G401.6 (cell line): ENCODE data around the gene SCRN1.
"Not testable (repeated sequence)": the region's sequence is repeated elsewhere in the genome, so short reads cannot be mapped to it uniquely, and the experiment has no call there.

Experiments used
- FAIRE-seq: peaks from 2 replicates; lab custom pipeline; 2012; peaks lifted over from hg19 to GRCh38; lab: Jason Lieb, UNC

The SCRN1 gene

DNA sequence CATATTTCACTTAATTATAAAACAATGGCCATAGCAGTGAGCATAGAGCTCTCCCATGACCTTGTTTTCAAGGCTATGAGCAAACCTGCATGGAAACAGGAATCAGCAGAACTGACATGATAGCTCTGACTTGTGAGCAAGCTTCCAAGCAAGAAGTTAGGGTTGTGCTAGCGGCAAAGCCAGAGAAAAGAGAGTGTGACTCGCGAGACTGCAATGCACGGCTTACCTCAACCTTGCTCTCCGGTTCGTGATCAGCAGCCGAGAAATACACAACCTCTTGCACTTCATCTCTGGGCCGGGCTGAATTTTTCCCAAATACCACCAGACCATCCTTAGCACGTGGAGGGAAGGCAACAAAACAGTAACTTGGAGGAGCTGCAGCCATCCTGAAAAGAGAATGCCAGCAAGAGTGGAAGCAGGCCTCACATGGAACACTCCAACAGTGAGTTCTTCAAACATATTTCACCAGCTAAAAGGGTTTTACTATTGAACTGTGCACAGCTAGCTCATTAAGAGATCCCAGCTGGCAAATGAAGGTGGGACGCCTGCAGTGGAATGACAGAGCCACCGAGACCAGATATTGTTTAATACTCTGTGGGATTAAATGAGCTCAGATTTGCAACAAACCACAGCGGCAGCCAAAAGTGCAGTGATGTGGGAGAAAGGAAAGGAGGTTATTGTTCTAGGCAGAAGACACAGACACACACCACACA is 20.8 kb downstream of the SCRN1 start:
- FAIRE-seq: no peak

DNA sequence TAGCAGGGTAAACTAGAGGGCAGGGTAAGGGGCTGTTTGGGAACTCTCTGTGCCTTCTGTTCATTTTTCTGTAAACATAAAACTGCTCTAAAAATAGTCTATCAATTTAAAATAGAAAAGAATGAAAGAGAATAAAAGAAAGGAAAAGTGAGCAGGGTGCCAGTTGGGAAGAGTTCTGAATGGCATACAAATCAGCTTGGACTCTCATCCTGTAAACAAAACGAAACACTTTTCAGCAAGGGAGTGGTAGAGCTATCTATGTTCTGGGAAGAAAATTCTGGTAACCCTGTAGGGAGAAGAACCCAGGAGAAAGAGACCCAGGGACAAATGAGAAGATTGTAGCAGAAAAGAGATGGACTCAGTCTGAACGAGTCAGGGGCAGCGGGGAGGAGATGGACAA is 24.6 kb downstream of the SCRN1 start:
- no peak for FAIRE-seq

GRCh38 chr7:29962035-29962434 is 27.6 kb downstream of the SCRN1 start:
- peak; percentile 97 for FAIRE-seq

DNA sequence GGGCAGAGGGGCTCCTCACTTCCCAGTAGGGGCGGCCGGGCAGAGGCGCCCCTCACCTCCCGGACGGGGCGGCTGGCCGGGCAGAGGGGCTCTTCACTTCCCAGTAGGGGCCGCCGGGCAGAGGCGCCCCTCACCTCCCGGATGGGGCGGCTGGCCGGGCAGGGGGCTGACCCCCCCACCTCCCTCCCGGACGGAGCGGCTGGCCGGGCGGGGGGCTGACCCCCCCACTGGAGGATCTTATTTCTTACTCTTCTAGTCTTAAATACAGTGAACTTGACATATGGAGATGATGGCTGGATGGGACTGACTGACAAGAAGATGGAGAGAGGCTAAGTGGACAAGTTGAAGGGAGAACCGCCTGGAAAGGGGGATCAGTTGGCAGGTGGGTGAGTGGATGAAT is 28.0 kb downstream of the SCRN1 start:
- FAIRE-seq: not testable (repeated sequence)

DNA sequence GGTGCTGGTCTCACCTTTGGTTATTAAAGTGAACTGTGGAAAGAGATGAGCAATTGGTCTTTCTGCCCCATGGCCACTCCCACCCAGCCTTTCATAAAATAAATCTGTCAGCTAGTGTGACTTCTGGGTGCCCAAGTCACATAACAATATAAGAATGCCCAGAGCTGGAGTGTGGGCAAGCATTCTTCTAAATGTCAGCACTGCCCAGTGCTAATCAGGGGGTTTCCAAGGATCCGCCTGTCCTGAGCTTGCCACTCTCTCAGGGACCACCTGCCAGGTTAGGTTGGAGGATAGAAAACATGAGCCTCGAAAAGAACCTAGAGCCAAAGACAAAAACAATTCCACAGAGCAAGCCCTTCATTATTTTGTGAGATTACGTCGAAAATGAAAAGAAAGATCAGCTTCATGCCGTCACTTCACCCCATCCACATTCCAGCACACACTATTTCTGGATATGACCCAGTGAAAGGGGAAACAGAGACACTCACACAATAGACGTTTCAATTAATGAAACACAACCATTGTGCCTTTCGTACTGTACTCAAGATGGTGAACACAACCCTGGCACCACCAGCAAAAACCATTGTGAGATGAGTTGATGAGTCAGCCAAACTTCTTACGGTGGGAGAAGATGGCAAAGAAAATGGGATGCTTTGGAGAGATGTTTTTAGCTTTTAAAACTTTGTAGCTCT is 30.8 kb downstream of the SCRN1 start:
- no peak for FAIRE-seq

GRCh38 chr7:29957521-29958310 is 31.9 kb downstream of the SCRN1 start:
- no peak for FAIRE-seq

- FAIRE-seq: no peak
Measured at GRCh38 chr7:29956487-29956836, 33.1 kb downstream of the SCRN1 start.

DNA sequence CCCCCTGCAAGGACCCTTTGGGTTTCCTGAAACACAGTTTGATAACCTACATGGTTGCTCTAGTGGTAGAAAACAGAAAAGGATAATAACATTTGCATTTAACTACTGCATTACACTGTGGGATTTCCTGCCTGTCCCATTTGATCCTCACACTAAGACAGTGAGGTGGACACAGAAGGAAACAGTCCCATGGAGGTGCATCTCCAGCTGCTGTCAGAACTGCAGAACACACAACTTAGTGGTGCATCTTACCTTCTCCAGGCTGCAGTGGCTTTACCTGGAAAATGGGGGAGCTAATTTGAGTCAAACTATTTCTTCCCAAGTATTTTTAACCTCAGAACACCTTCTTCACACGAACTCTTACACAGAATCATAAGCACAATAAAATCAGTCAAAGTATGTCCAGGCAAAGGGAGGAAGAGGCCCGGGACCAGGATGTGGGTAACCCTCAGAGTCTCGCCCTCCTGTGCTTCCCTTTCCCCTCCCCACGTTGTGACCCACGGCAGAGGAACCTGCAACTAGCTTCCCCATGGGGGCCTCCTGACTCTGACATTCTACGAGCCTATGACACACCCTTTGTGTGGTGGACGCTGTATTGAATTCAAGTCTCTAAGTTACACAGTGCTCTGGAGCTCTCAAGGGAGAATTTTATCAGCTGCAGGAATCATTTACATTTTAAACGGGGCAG is 33.7 kb downstream of the SCRN1 start:
- no peak for FAIRE-seq

DNA sequence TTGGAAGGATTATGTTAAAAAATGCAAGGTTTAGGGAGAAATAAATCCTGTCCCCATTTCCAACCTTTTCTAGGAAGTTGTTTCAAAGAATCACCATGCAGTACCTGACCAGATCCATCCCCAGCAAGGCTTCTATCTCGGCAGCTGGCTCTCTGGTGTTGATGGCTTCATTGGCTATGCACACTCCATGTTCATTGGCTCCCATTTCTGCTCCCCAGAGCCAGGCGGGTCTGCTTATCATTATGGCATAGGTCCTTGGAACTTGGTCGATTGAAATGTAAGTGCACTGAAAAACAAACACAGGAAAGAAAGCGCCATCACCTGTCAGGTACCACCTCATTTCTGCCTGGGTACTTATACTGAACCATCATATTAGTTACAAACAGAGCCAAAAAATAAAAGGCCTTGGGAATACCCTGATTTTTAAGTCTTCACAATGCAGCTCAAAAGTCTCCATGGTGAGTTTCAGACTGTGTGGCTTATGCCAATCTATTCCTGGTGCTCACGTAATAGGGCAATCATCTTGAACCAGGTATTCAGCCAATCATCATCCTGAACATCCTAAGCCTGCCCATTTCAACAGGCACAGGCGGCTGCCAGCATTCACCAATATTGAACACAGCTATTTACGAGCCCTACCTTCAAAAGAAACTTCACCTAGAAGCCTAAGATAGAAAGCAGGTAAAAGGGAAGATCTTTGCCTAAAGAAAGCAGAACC is 34.4 kb downstream of the SCRN1 start:
- FAIRE-seq: no peak

GRCh38 chr7:29953726-29954347 is 35.8 kb downstream of the SCRN1 start:
- FAIRE-seq: no peak

DNA sequence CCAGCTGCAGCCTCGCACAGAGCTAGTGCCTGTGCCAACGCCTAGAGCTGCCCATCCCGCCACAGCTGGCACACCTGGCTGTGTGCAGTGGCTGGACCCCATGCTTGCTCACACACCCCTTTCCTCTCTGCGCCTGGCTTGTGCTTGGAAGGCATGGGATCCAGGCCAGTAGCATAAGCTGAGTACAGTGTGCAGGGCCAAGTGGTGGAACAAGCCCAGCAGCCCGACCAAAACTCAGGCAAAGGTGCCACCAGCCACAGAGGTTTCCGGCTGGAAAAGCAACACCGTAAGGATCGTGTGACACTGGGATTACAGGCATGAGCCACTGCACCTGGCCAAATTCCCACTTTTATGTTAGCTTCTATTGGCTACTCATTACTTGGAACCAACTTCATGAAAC is 38.4 kb downstream of the SCRN1 start:
- FAIRE-seq: no peak

DNA sequence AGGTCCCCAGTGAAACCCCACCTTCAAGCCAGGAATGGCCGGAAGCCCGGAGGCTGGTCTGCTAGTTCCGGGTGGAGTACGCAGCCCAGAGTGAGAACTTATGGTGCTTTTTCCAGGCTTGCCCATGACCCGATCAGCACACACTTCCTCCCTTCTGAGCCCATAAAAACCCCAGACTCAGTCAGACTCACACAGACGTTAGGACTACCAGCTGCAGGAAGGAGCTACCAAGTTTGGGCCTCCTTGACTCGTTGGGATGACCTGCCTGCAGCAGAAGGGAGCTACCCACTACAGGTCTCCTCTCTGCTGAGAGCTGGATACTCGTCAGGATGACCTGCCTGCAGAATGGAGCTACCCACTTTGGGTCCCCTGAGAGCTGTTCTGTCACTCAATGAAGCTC is 39.1 kb downstream of the SCRN1 start:
- FAIRE-seq: no peak

- FAIRE-seq: no peak
Measured at GRCh38 chr7:29948587-29948986, 41.0 kb downstream of the SCRN1 start.

DNA sequence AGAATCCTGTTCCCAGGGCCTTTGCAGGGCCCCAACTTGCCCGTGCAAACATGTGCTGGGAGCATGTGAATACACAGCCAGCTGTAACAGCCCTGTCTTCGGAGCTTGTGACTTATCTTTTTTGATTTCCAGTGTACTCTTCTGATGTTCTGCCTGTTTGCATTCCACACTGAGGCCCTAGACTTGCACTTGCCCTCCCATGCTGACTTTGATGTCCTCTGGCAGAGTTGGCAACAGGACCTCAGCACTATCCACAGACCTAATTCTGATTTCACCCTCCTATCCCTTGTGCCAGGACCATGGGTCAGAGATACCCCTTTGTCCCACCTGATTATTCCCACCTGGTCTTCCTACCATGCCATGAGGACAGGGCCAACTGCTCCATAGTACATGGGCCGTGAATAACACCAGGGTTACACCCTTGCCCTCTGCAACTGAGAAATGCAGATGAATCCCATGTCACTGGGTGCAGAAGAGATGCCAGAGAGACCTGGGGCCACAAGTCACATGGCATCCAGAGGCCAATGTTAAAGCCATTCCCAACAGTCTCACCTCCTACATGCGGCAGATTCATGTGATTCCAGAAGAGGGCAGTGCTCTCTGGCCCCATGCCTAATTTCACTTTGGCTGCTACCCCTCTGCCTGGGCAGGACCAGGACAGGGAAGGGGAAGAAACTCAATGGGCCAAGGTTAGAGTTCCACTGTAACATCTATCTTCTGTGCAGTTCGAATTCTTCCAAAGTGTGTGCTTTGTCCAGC is 43.0 kb downstream of the SCRN1 start:
- no peak for FAIRE-seq

GRCh38 chr7:29945259-29945809 is 44.3 kb downstream of the SCRN1 start:
- no peak for FAIRE-seq

DNA sequence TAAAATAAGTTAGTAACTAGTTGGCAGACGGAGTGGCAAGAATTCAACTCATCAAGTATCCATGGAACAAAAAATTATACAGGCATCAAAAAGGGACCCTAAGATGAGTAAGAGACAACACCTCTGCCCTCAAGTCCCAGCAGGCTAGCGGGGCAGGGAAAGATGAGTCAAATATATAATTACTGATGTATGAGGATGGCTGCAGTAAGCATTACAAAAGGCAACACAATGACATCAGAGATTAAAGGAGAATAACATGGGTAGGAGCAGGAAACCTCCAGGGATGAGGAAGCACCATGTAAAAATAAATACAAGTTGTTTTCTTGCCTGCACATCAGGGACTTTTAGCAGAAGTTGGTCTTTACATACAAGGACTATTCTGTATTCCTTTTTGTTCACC is 49.4 kb downstream of the SCRN1 start:
- no peak for FAIRE-seq

- FAIRE-seq: no peak
Measured at GRCh38 chr7:29937132-29937531, 52.5 kb downstream of the SCRN1 start.

- no peak for FAIRE-seq
Measured at GRCh38 chr7:29935111-29935510, 54.5 kb downstream of the SCRN1 start.

- FAIRE-seq: no peak
Measured at GRCh38 chr7:29929018-29929807, 60.4 kb downstream of the SCRN1 start.

DNA sequence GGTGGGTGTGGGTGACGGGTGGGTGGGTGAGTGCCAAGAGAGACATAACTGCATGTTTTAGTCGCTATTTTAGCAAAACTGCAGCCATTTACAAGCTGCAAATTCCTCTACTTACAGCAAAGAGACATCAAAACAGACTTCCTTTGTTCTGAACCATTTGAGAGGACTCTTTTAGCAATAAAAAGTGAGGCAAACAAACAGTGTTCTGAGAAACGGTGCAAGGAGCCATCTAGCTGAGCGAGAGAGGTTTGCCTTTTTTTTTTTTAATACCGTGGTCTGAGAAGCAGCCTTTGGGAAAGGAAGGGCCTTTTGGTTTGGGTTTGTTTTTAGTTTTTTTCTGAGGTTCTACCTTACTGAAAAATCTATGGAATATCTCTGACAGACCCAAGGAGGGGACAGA is 62.9 kb downstream of the SCRN1 start:
- no peak for FAIRE-seq
